Keratinocyte (primary cell): ENCODE results near the gene ALKBH5.

Experiments
- EZH2 ChIP-seq: IDR thresholded peaks from one replicate; pipeline ENCODE4 v1.6.1; 2012; ENCODE audit warnings: inconsistent platforms, mild to moderate bottlenecking, low read length, moderate library complexity
- TF ChIP-seq, protein P1 (sequence below), 3 experiments: IDR thresholded peaks in 1 of 3; conservative IDR thresholded peaks in 1 of 3; optimal IDR thresholded peaks in 1 of 3; 2 replicates in 2 of 3; 3 replicates in 1 of 3; pipeline versions ENCODE3 to v1.5.1; 2011; ENCODE audit warnings: low read length in 3 of 3, mild to moderate bottlenecking in 3 of 3, moderate library complexity in 2 of 3, control low read depth in 1 of 3, inconsistent platforms in 1 of 3; ENCODE audit not compliant: insufficient read depth in 2 of 3; ENCODE audit errors: extremely low read depth in 1 of 3

- TF ChIP-seq, protein P1, sequence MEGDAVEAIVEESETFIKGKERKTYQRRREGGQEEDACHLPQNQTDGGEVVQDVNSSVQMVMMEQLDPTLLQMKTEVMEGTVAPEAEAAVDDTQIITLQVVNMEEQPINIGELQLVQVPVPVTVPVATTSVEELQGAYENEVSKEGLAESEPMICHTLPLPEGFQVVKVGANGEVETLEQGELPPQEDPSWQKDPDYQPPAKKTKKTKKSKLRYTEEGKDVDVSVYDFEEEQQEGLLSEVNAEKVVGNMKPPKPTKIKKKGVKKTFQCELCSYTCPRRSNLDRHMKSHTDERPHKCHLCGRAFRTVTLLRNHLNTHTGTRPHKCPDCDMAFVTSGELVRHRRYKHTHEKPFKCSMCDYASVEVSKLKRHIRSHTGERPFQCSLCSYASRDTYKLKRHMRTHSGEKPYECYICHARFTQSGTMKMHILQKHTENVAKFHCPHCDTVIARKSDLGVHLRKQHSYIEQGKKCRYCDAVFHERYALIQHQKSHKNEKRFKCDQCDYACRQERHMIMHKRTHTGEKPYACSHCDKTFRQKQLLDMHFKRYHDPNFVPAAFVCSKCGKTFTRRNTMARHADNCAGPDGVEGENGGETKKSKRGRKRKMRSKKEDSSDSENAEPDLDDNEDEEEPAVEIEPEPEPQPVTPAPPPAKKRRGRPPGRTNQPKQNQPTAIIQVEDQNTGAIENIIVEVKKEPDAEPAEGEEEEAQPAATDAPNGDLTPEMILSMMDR (optimal IDR thresholded peaks at IDR 0.05 in 1 of 3, IDR thresholded peaks at IDR 0.05 in 1 of 3, conservative IDR thresholded peaks at IDR 0.05 in 1 of 3; ENCODE audit: extremely low read depth in 1 of 3, insufficient read depth in 2 of 3, low read length in 3 of 3), result no peak
- TF ChIP-seq EZH2, result no peak
These were observed 47.5 kb downstream of the ALKBH5 start for GRCh38 chr17:18231164-18231563.
